Measurements from ENCODE around the gene AP1G2. TPM values are rescaled to one million over a fixed set of nuclear protein-coding genes. Genes with fewer than 3 reads are reported as not detected.

The AP1G2 gene
- polyA plus RNA-seq, 1 donor from 2014 or later: 127 TPM

DNA sequence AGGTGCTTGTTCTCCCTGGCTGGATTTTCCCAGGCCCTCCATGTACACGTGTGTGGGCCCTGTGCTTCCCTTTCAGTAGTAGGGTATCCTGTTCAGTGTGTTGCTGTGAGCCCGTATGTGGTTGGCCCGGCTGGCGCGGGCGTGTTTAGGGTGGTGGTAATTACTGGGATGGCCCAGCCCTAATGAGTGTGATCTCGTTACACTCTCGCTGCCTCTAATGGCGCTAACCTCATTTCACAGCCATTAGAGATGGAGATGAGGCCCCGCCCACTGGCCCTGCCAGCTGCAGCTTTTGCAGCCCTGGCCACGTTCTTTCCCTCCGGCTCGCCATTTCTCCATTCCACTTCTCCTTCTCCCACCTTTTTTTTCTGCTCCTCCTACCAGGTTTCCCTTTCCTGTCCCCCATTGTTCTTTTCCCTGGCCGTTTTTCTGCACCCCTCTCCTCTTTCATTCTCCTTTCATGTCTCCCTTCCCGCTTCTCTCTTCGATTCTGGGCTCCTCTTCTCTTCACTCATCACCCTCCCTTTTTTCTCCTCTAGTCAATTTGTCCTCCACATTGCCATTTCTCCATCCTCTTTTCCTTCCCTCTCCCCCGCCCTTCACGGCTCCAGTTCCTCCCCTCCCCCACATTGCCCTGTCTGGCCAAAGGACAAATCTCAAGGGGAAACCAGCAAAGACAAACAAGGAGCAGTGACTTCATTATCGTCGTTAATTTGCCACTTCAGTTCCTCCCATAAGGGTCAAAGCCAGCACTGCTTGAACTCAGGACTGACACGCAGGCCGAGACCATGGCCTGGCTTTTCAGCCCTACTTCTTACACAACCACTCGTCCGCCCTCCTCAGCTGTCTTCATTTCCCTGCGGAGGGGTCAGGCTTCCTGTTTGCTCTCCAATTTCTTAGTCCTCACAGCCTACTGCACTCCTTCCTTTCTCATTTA lies 22.8 kb downstream of the AP1G2 start:
- no peaks in the 10 kb centered on the region for H3K27me3 ChIP-seq (ENCODE audit: insufficient read depth, low read depth, low read length)
- no peaks in the 10 kb centered on the region for H3K9me3 ChIP-seq (ENCODE audit: low read length)
- no peaks in the 10 kb centered on the region for H3K9me2 ChIP-seq (ENCODE audit: insufficient read depth, low read length)
- peak overlapping the region; percentile 11 for H3K27ac ChIP-seq (ENCODE audit: low read length)
- H3K36me3 ChIP-seq (ENCODE audit: insufficient read depth, low read length): peaks cover 5% of the 10 kb centered on the region
- peaks cover 53% of the 10 kb centered on the region for H3K79me2 ChIP-seq (replicated peaks; ENCODE audit: insufficient read depth, low read length)
- H3K9ac ChIP-seq (ENCODE audit: low read length): no peak overlapping the region
- no peak overlapping the region for H3K4me2 ChIP-seq (ENCODE audit: low read length)
- peak overlapping the region; percentile 5 for H3K4me3 ChIP-seq (ENCODE audit: low read length)
- H3F3A ChIP-seq (ENCODE audit: insufficient read depth, low read length, poor library complexity, severe bottlenecking): no peaks in the 10 kb centered on the region
- H4K20me1 ChIP-seq (ENCODE audit: insufficient read depth): no peaks in the 10 kb centered on the region
- no peak for TF ChIP-seq TAF1 (IDR thresholded peaks at IDR 0.05; ENCODE audit: low read depth)
- no peak for TF ChIP-seq POLR2AphosphoS5 (IDR thresholded peaks at IDR 0.05)
- no peak for TF ChIP-seq EZH2 (IDR thresholded peaks at IDR 0.05; ENCODE audit: borderline replicate concordance, insufficient read depth, low read length, poor library complexity, severe bottlenecking)
- no peak for TF ChIP-seq RAD21 (conservative IDR thresholded peaks at IDR 0.05)
- TF ChIP-seq EP300 (conservative IDR thresholded peaks at IDR 0.05; ENCODE audit: poor library complexity, severe bottlenecking): no peak
- TF ChIP-seq SMC3 (conservative IDR thresholded peaks at IDR 0.05; ENCODE audit: poor library complexity): no peak
- TF ChIP-seq, protein P1, sequence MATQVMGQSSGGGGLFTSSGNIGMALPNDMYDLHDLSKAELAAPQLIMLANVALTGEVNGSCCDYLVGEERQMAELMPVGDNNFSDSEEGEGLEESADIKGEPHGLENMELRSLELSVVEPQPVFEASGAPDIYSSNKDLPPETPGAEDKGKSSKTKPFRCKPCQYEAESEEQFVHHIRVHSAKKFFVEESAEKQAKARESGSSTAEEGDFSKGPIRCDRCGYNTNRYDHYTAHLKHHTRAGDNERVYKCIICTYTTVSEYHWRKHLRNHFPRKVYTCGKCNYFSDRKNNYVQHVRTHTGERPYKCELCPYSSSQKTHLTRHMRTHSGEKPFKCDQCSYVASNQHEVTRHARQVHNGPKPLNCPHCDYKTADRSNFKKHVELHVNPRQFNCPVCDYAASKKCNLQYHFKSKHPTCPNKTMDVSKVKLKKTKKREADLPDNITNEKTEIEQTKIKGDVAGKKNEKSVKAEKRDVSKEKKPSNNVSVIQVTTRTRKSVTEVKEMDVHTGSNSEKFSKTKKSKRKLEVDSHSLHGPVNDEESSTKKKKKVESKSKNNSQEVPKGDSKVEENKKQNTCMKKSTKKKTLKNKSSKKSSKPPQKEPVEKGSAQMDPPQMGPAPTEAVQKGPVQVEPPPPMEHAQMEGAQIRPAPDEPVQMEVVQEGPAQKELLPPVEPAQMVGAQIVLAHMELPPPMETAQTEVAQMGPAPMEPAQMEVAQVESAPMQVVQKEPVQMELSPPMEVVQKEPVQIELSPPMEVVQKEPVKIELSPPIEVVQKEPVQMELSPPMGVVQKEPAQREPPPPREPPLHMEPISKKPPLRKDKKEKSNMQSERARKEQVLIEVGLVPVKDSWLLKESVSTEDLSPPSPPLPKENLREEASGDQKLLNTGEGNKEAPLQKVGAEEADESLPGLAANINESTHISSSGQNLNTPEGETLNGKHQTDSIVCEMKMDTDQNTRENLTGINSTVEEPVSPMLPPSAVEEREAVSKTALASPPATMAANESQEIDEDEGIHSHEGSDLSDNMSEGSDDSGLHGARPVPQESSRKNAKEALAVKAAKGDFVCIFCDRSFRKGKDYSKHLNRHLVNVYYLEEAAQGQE (IDR thresholded peaks at IDR 0.05; ENCODE audit: borderline replicate concordance): no peak
- no peak for TF ChIP-seq MXI1 (conservative IDR thresholded peaks at IDR 0.05; ENCODE audit: poor library complexity, severe bottlenecking)
- TF ChIP-seq, protein P2, sequence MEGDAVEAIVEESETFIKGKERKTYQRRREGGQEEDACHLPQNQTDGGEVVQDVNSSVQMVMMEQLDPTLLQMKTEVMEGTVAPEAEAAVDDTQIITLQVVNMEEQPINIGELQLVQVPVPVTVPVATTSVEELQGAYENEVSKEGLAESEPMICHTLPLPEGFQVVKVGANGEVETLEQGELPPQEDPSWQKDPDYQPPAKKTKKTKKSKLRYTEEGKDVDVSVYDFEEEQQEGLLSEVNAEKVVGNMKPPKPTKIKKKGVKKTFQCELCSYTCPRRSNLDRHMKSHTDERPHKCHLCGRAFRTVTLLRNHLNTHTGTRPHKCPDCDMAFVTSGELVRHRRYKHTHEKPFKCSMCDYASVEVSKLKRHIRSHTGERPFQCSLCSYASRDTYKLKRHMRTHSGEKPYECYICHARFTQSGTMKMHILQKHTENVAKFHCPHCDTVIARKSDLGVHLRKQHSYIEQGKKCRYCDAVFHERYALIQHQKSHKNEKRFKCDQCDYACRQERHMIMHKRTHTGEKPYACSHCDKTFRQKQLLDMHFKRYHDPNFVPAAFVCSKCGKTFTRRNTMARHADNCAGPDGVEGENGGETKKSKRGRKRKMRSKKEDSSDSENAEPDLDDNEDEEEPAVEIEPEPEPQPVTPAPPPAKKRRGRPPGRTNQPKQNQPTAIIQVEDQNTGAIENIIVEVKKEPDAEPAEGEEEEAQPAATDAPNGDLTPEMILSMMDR (IDR thresholded peaks at IDR 0.05; ENCODE audit: poor library complexity, severe bottlenecking): no peak
- no peak overlapping the region for H2AFZ ChIP-seq (ENCODE audit: low read depth, low read length)

GRCh38 chr14:23543403-23543802 lies 24.2 kb downstream of the AP1G2 start:
- TF ChIP-seq EZH2 (IDR thresholded peaks at IDR 0.05; ENCODE audit: borderline replicate concordance, insufficient read depth, low read length, poor library complexity, severe bottlenecking) (no peak), TAF1 (IDR thresholded peaks at IDR 0.05; ENCODE audit: low read depth) (no peak), POLR2AphosphoS5 (IDR thresholded peaks at IDR 0.05) (no peak), MXI1 (conservative IDR thresholded peaks at IDR 0.05; ENCODE audit: poor library complexity, severe bottlenecking) (no peak), EP300 (conservative IDR thresholded peaks at IDR 0.05; ENCODE audit: poor library complexity, severe bottlenecking) (no peak), RAD21 (conservative IDR thresholded peaks at IDR 0.05) (no peak), SMC3 (conservative IDR thresholded peaks at IDR 0.05; ENCODE audit: poor library complexity) (no peak)
- TF ChIP-seq, protein P2 (IDR thresholded peaks at IDR 0.05; ENCODE audit: poor library complexity, severe bottlenecking): no peak
- TF ChIP-seq, protein P1 (IDR thresholded peaks at IDR 0.05; ENCODE audit: borderline replicate concordance): no peak
- H3K79me2 ChIP-seq (replicated peaks; ENCODE audit: insufficient read depth, low read length): peaks cover 40% of the 10 kb centered on the region
- no peak overlapping the region for H2AFZ ChIP-seq (ENCODE audit: low read depth, low read length)
- H3K9me3 ChIP-seq (ENCODE audit: low read length): no peaks in the 10 kb centered on the region
- H3K36me3 ChIP-seq (ENCODE audit: insufficient read depth, low read length): peaks cover 5% of the 10 kb centered on the region
- H3K27me3 ChIP-seq (ENCODE audit: insufficient read depth, low read depth, low read length): no peaks in the 10 kb centered on the region
- H3K4me3 ChIP-seq (ENCODE audit: low read length): no peak overlapping the region
- H3K4me2 ChIP-seq (ENCODE audit: low read length): no peak overlapping the region
- H3K9ac ChIP-seq (ENCODE audit: low read length): no peak overlapping the region
- H3K9me2 ChIP-seq (ENCODE audit: insufficient read depth, low read length): no peaks in the 10 kb centered on the region
- H3F3A ChIP-seq (ENCODE audit: insufficient read depth, low read length, poor library complexity, severe bottlenecking): no peaks in the 10 kb centered on the region
- no peak overlapping the region for H3K27ac ChIP-seq (ENCODE audit: low read length)
- no peaks in the 10 kb centered on the region for H4K20me1 ChIP-seq (ENCODE audit: insufficient read depth)
